SK-N-MC (cell line): ENCODE data around the gene FANCI.

Experiments
- EZH2 ChIP-seq: fragments of 200-600 bp; sonication (generic); IDR thresholded peaks from one replicate; pipeline ENCODE4 v1.6.1; 2017; ENCODE audit warnings: antibody characterized with exemption
- FOXP2 ChIP-seq: optimal IDR thresholded peaks from 2 replicates; pipeline ENCODE3; 2011; ENCODE audit warnings: mild to moderate bottlenecking, moderate library complexity; ENCODE audit not compliant: insufficient read depth; ENCODE audit errors: extremely low read length, control extremely low read depth
- POLR2AphosphoS5 ChIP-seq: IDR thresholded peaks from 2 replicates; pipeline ENCODE4 v1.6.1; 2012; ENCODE audit warnings: mild to moderate bottlenecking, low read depth, low read length, borderline replicate concordance

DNA sequence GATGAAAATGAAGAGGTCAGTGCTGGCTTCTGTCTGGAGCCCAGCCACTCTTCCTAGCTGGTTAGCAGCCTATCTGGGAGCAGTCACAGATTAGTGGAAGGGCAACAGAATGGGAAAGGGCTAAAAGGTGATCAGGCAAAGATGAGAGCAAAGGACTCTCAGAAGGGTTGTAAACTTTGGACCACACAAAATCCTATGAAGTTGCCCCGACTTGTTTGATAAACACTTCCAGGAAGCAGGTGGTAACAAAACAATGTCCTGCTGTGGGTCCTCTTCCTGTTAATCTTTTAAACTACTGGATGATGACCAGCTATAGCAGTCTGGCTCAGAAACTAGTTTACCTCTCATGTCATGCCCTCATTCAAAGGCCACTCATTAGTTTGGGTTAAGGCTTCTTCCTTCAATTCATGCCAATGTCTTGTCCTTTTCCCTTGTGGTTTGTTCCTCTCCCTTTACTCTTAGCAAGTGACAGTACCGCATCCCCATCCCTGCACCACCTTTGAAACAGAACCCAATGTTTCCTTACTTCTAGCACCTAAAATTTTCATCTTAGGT, 71.7 kb downstream of the FANCI start:
- TF ChIP-seq POLR2AphosphoS5, result no peak
- TF ChIP-seq EZH2, result no peak
- TF ChIP-seq FOXP2, result no peak
